DOHH2 (cell line): ENCODE results near the gene TSPAN32.

ENCODE experiments used
- H3F3A ChIP-seq: fragments of 200-600 bp; sonication (generic), shearing (Covaris generic); 2 replicates; pipeline ENCODE4 v1.6.0; 2016; ENCODE audit warnings: antibody characterized with exemption, mild to moderate bottlenecking; ENCODE audit not compliant: control insufficient read depth, insufficient read depth
- H3K27ac ChIP-seq: fragments of 200-600 bp; sonication (generic); 2 replicates; pipeline ENCODE4 v1.5.1; 2014; ENCODE audit warnings: low read depth, mild to moderate bottlenecking, low read length, moderate library complexity
- H3K27me3 ChIP-seq: fragments of 200-600 bp; sonication (generic); 2 replicates; pipeline ENCODE4 v1.6.1; 2014; ENCODE audit warnings: mild to moderate bottlenecking, low read length, mixed read lengths; ENCODE audit not compliant: control insufficient read depth
- H3K36me3 ChIP-seq: fragments of 200-600 bp; sonication (generic); 2 replicates; pipeline ENCODE4 v1.6.1; 2014; ENCODE audit warnings: mild to moderate bottlenecking, low read length, moderate library complexity, mixed read lengths; ENCODE audit not compliant: control insufficient read depth
- H3K4me1 ChIP-seq: fragments of 200-600 bp; sonication (generic); 2 replicates; pipeline ENCODE4 v1.6.1; 2014; ENCODE audit warnings: mild to moderate bottlenecking, low read length, mixed read lengths; ENCODE audit not compliant: control insufficient read depth
- H3K4me2 ChIP-seq: fragments of 200-600 bp; sonication (generic); 2 replicates; pipeline ENCODE4 v1.6.0; 2014; ENCODE audit warnings: mild to moderate bottlenecking, low read length, moderate library complexity
- H3K4me3 ChIP-seq: fragments of 200-600 bp; sonication (generic); 2 replicates; pipeline ENCODE4 v1.5.1; 2014; ENCODE audit warnings: mild to moderate bottlenecking, low read length, mixed read lengths
- H3K79me2 ChIP-seq: fragments of 200-600 bp; sonication (generic); 2 replicates; pipeline ENCODE4 v1.6.1; 2014; ENCODE audit warnings: mild to moderate bottlenecking, low read length, mixed read lengths; ENCODE audit not compliant: control insufficient read depth
- H3K9me2 ChIP-seq: fragments of 200-600 bp; sonication (generic); replicated peaks from 2 replicates; pipeline ENCODE4 v1.6.1; 2014; ENCODE audit warnings: mild to moderate bottlenecking, low read length, mixed read lengths; ENCODE audit not compliant: control insufficient read depth
- H3K9me3 ChIP-seq: fragments of 200-600 bp; sonication (generic); 2 replicates; pipeline ENCODE4 v1.6.1; 2014; ENCODE audit warnings: antibody characterized with exemption, low read length, mixed read lengths; ENCODE audit not compliant: control insufficient read depth, insufficient read depth
- H4K20me1 ChIP-seq: fragments of 200-600 bp; sonication (generic); 2 replicates; pipeline ENCODE4 v1.6.0; 2014; ENCODE audit warnings: low read depth, mild to moderate bottlenecking, antibody characterized with exemption, low read length, moderate library complexity; ENCODE audit not compliant: control insufficient read depth, insufficient read depth
- EZH2phosphoT487 ChIP-seq: fragments of 200-600 bp; sonication (generic); IDR thresholded peaks from 2 replicates; pipeline ENCODE4 v1.6.1; 2017; ENCODE audit warnings: borderline replicate concordance, mild to moderate bottlenecking, antibody characterized with exemption, low read length, moderate library complexity, mixed read lengths
- TF ChIP-seq, protein P1 (sequence below): fragments of 200-600 bp; sonication (generic); IDR thresholded peaks from one replicate; pipeline ENCODE4 v1.5.1; 2014; ENCODE audit warnings: antibody characterized with exemption, mild to moderate bottlenecking, low read depth, low read length; ENCODE audit not compliant: poor library complexity, severe bottlenecking

The TSPAN32 gene, protein sequence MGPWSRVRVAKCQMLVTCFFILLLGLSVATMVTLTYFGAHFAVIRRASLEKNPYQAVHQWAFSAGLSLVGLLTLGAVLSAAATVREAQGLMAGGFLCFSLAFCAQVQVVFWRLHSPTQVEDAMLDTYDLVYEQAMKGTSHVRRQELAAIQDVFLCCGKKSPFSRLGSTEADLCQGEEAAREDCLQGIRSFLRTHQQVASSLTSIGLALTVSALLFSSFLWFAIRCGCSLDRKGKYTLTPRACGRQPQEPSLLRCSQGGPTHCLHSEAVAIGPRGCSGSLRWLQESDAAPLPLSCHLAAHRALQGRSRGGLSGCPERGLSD

DNA sequence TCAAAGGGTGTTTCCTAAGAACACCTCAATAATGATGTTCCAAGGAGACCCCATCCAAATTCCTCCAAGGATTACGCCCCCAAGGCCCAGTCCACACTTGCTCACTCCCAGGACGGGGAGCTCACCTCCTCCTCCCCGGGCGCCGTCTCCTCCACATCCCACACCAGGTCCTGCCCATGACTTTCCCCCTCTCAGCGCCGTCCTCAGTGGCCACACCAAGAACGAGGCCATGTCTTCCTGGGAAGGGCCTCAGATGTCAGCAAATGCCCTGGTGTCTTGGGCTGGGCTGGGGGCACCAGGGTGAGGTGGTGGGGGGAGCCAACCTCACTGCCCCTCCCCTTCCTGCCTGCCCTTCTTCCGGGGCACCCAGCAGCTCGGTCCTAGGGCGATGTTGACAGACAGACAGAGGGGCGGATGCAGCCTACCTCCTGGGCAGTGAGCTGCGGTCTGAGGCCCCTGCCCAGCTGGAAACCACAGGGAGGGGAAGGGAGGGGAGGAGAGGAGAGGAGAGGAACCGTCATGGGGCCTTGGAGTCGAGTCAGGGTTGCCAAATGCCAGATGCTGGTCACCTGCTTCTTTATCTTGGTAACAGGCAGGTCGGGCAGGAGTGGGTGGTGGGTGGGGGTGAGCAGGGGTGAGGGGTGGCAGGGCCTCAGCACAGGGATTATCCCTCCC is at the start of gene TSPAN32, which contains the start of gene C11orf21:
Gene TSPAN32, plus strand, starts transcription at position 383 of the 675 bp plus-strand sequence. Its CDS starts 137 bp downstream, at position 520.
Gene C11orf21, minus strand, starts transcription at position 288 of the 675 bp plus-strand sequence. Its CDS starts 110 bp downstream, at position 178.
- H3K36me3 ChIP-seq, result no peaks in the 10 kb centered on the region
- no peak for TF ChIP-seq EZH2phosphoT487
- TF ChIP-seq, protein P1, sequence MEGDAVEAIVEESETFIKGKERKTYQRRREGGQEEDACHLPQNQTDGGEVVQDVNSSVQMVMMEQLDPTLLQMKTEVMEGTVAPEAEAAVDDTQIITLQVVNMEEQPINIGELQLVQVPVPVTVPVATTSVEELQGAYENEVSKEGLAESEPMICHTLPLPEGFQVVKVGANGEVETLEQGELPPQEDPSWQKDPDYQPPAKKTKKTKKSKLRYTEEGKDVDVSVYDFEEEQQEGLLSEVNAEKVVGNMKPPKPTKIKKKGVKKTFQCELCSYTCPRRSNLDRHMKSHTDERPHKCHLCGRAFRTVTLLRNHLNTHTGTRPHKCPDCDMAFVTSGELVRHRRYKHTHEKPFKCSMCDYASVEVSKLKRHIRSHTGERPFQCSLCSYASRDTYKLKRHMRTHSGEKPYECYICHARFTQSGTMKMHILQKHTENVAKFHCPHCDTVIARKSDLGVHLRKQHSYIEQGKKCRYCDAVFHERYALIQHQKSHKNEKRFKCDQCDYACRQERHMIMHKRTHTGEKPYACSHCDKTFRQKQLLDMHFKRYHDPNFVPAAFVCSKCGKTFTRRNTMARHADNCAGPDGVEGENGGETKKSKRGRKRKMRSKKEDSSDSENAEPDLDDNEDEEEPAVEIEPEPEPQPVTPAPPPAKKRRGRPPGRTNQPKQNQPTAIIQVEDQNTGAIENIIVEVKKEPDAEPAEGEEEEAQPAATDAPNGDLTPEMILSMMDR, result no peak
- peak within 1 kb of the TSS; percentile 56 for H3K4me2 ChIP-seq
- peak within 1 kb of the TSS; percentile 69 for H3K4me3 ChIP-seq
- peaks cover 43% of the 10 kb centered on the region for H3K4me1 ChIP-seq
- no peaks in the 10 kb centered on the region for H4K20me1 ChIP-seq
- H3K79me2 ChIP-seq, result no peaks in the 10 kb centered on the region
- H3K9me2 ChIP-seq, result no peaks in the 10 kb centered on the region
- H3F3A ChIP-seq, result peaks cover 6% of the 10 kb centered on the region
- H3K27ac ChIP-seq, result no peak within 1 kb of the TSS
- no peaks in the 10 kb centered on the region for H3K9me3 ChIP-seq
- H3K27me3 ChIP-seq, result no peaks in the 10 kb centered on the region

DNA sequence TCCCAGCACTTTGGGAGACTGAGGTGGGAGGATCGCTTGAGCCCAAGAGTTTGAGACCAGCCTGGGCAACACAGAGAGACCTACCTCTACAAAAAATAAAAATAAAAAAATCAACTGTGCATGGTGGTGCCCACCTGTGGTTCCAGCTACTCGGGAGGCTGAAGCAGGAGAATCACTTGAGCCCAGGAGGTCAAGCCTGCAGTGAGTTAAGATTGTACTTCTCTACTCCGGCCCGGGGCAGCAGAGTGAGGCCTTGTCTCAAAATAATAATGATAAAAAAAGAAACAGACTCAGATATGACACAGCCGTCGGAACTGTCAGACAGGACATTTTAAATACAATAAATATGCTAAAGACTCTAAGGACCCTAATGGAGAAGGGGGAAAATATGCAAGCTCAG is 49.8 kb upstream of the TSPAN32 start:
- H3K27me3 ChIP-seq, result no peaks in the 10 kb centered on the region
- TF ChIP-seq, protein P1, result no peak
- TF ChIP-seq EZH2phosphoT487, result no peak
- H3K4me1 ChIP-seq, result no peaks in the 10 kb centered on the region
- no peak overlapping the region for H3K4me2 ChIP-seq
- H3K9me3 ChIP-seq, result no peaks in the 10 kb centered on the region
- no peaks in the 10 kb centered on the region for H3K9me2 ChIP-seq
- no peaks in the 10 kb centered on the region for H3F3A ChIP-seq
- H3K79me2 ChIP-seq, result no peaks in the 10 kb centered on the region
- no peaks in the 10 kb centered on the region for H4K20me1 ChIP-seq
- no peaks in the 10 kb centered on the region for H3K36me3 ChIP-seq
- no peak overlapping the region for H3K27ac ChIP-seq
- no peak overlapping the region for H3K4me3 ChIP-seq

DNA sequence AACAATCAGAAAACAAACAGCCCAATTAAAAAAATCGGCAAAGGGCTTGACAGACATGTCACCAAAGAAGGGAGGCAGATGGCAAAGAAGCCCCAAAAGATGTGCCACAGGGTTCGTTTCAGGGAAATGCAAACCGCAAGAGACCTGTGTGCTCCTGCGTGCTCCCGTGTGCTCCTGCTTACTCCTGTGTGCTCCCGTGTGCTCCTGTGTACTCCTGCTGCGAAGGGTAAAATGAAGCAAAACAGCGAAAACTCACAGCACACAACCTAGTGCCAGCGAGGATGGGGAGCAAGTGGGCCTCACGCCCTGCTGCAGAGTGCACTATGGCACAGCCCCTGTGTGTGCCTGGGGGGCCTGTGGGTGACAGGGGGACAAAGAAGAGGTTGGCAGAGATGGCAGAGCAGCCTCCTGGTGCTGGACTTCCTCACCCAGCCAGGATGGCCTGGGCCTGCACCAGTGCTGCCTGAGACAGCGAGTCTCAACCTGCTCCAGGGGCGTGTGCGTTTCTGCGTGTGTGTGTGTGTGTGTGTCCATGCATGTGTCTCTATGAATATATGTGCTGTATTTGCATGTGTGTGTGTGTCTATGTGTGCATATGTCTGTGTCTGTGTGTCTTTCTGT is 45.4 kb upstream of the TSPAN32 start:
- H3K9me2 ChIP-seq, result no peaks in the 10 kb centered on the region
- H3F3A ChIP-seq, result no peaks in the 10 kb centered on the region
- no peaks in the 10 kb centered on the region for H3K79me2 ChIP-seq
- no peak overlapping the region for H3K4me2 ChIP-seq
- H3K4me3 ChIP-seq, result no peak overlapping the region
- H3K4me1 ChIP-seq, result no peaks in the 10 kb centered on the region
- no peak for TF ChIP-seq EZH2phosphoT487
- TF ChIP-seq, protein P1, result no peak
- no peaks in the 10 kb centered on the region for H3K9me3 ChIP-seq
- H3K27ac ChIP-seq, result no peak overlapping the region
- H3K27me3 ChIP-seq, result no peaks in the 10 kb centered on the region
- H4K20me1 ChIP-seq, result no peaks in the 10 kb centered on the region
- H3K36me3 ChIP-seq, result no peaks in the 10 kb centered on the region
